Ramos (cell line): Measurements from ENCODE around the gene CYP24A1.

Experiments used
- in situ Hi-C: fragments of 300-500 bp; cut with MboI; formaldehyde crosslinking; loops from one replicate; pipeline ENCODE4 v1.14.3; 2022; ENCODE audit warnings: low sequenced_read_pairs; ENCODE audit not compliant: unreplicated experiment

Gene CYP24A1

DNA sequence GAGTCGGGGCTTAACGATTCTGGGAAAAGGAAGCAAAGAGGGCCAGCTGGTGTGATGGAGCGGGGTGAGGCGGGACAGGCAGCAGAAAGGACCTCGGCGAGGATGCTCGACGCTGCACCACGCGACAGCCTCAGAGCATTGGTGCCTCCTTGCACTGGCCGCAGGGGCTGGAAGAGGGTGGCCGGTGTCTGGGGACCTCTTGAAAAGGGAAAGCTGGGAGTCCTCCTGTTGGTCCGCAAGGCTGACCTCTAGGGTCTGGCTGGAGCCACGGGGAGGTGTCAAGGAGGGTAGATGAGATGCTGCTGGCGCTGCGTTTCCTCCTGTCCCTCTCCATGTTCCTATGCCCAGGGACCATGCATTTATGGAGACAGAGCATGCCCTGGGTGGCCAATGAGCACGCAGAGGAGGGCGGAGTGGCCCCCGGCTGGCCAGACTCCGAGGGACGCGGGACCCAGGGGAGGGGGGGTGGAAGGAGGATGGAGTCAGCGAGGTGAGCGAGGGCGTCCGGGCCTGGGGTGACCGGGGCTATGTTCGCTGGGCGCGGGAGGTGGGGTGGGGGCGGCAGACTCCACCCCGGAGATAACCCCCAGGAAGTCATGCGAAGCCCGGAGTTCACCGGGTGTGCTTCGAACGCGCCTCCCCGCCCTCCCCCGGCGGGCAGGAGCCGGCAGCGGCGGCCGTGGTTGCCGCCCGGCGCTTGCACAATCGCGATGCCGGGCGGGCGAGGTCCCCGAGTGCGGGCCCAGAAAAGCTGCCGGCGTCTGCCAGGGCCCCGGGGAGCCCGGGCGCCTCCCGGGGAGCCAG is at the start of gene CYP24A1:
TSS of gene CYP24A1 (minus strand) at position 334 of the 804 bp plus-strand sequence. CDS start 407 bp downstream, outside the sequence.
- in situ Hi-C loops = no loop called here

DNA sequence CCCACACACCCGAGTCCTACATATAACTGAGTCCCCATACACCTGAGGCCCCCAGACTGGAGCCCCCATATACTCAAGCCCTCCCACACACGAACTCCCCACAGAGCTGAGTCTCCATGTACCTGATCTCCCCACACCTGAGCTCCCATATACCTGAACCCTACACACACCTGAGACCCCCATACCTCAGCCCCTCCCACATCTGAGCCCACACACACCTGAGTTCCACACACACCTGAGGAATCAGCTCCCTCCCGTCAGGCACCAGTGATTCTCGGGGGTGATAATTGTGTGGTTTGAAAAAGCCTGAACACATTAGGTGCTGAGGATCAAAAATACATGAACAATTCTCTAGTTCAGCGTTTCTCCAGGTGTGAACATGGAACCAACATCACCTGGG is 49.5 kb upstream of the CYP24A1 start:
- in situ Hi-C loops = no loop called here

DNA sequence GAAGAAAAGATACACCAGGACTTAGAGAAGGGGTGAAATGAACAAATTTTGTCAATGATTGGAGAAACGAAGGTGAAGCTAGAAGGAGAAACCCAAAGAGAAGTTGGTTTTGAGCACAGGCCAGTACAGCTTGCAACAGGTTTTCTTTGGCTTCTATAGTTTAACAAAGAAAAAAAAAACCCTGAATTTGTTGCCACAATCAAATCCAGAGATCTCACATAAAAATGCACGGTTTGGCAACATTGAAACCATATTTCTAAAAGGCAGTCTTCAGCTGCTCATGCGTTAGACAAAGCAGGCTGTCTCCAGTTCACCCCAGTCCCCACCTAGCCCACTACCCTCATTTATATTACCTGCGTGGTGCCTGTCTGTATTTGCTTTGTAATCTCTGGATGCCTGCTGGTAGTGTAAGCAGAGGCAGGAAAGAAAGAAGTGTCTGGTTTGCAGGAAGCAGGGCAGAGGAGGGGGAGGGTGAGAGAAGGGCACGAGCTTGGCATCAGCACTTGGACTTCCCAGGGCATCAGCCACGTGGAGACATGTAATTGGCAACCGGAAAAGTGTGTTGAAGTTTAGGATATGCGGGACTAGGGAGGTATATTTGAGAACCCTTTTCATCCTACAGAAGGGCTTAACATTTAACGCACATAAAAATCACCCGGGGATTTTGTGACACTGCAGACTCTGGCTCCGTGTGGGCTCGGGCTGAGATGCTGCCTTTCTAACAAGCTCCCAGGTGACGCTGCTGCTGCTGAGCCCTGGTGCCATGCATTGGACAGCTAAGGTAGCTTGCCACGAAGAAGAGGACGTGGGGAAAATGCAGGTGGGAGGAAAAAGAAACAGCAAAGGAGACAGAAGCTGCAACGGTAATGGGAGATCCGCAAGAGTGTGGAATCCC is 48.5 kb upstream of the CYP24A1 start:
- in situ Hi-C loops = no loop called here

GRCh38 chr20:54221353-54221752 is 47.6 kb upstream of the CYP24A1 start:
- in situ Hi-C loops = no loop called here

- in situ Hi-C loops = no loop called here
Observed at GRCh38 chr20:54220722-54221121, 46.9 kb upstream of the CYP24A1 start.

- in situ Hi-C loops = no loop called here
Observed at GRCh38 chr20:54219751-54220426, 46.1 kb upstream of the CYP24A1 start.

- in situ Hi-C loops = no loop called here
Observed at GRCh38 chr20:54218470-54218869, 44.7 kb upstream of the CYP24A1 start.

DNA sequence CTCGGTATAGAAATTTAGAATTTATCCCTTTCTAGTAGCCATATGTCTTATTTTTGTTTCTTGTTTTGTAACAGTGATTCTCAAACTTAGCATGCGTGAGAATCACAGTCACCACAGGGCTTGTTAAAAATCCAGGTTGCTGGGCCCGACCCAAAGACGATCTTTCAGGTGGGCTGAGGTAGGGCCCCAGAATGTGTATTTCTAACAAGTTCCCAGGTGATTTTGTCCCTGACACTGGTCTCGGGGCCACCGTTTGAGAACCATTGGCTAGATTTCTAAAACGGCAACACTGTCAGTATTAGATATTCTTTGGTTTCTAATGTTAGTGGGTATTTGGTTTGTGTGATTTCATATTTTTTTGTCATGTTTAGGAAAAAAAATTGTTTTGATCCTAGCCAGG is 44.0 kb upstream of the CYP24A1 start:
- in situ Hi-C loops = no loop called here

GRCh38 chr20:54215157-54215789 is 41.5 kb upstream of the CYP24A1 start:
- in situ Hi-C loops = no loop called here

DNA sequence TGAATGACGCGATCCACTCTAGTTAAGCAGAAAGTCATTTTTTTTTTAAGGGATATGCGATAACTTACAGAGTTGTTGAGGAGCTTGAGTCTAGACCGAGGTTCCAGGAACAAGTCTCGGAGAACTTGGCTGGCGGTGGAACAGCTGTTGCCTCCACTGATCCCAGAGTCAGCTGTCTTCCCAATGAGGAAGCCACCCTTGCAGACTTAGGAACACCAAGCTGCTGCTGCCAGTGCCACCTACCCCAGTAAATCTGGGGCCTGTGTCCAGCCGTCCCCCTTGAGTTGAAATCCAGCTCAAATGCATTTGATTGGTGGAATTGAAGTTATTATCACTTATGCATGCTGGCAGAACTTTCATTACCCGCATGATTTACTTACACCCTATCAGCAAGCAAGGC is 40.8 kb upstream of the CYP24A1 start:
- in situ Hi-C loops = no loop called here

DNA sequence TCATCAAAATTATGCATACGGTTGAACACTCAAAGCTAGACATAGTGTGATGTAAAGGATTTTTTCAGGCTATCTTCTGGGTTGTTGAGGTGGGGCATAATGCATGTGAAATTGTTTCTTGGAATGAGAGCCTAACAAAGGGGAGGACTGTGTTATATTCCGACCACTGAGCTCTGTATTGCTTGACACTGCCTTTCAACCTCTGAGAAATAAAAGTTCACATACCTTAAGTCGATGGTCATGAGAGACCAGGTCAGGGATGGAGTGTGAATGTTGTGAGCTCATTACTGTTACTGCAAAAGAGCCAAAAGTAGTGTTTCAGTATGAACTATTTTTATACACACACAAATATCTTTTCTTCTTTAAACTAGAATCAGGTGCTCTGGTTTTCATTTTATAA is 39.1 kb upstream of the CYP24A1 start:
- in situ Hi-C loops = no loop called here

- in situ Hi-C loops = no loop called here
Observed at GRCh38 chr20:54212226-54212625, 38.4 kb upstream of the CYP24A1 start.

GRCh38 chr20:54209216-54209813 is 35.5 kb upstream of the CYP24A1 start:
- in situ Hi-C loops = no loop called here

GRCh38 chr20:54208548-54209176 is 34.9 kb upstream of the CYP24A1 start:
- in situ Hi-C loops = no loop called here

GRCh38 chr20:54207743-54208547 is 34.2 kb upstream of the CYP24A1 start, which contains the start of gene PFDN4:
PFDN4 (plus strand) TSS chr20:54208087; CDS start chr20:54208101, 14 bp downstream.
- in situ Hi-C loops = no loop called here

GRCh38 chr20:54207053-54207742 is 33.4 kb upstream of the CYP24A1 start:
- in situ Hi-C loops = no loop called here

- in situ Hi-C loops = no loop called here
Observed at GRCh38 chr20:54205450-54205849, 31.7 kb upstream of the CYP24A1 start.

DNA sequence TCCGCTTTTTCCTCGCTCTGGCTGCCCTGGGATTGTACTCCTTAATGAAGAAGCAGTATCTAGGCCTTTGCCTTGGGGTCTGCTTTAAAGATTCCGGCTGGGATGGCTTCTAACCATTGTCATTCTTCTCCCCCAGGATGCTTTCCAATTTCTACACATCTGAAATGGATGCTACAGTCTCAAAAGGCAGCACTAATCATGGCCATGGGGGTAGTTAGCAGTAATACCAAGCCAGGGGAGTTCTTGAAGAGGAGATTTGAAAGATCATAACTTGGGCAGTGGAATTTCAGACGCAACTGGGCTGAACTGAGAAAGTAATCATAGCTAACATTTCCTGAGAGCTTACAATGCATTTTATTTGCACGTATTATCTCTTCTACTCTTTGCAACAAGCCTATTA is 30.7 kb upstream of the CYP24A1 start:
- in situ Hi-C loops = no loop called here
